HL-60 (cell line): ENCODE results near the gene PERCC1.

Source experiments
- DNase-seq, 2 experiments: peaks; one replicate each; pipeline ENCODE4 v3.0.0-alpha.2; 2010 to 2020; ENCODE audit warnings: low read depth in 1 of 2, low spot score in 1 of 2
- H3K27ac ChIP-seq: fragments of 250-450 bp; sonication (Bioruptor Pico); replicated peaks from 2 replicates; pipeline ENCODE4 v1.5.1; 2020; ENCODE audit warnings: mild to moderate bottlenecking, moderate library complexity
- H3K27me3 ChIP-seq: fragments of 250-450 bp; sonication (Bioruptor Pico); 2 replicates; pipeline ENCODE4 v1.5.1; 2021; ENCODE audit warnings: mild to moderate bottlenecking, moderate library complexity; ENCODE audit not compliant: insufficient read depth, poor library complexity, severe bottlenecking
- H3K4me3 ChIP-seq: replicated peaks from 2 replicates; pipeline ENCODE4 v1.5.1; 2011; ENCODE audit warnings: mild to moderate bottlenecking, control low read depth, low read length; ENCODE audit not compliant: insufficient read depth
- GABPA ChIP-seq: IDR thresholded peaks from 2 replicates; pipeline ENCODE4 v1.6.1; 2012; ENCODE audit warnings: low read depth
- POLR2AphosphoS5 ChIP-seq: IDR thresholded peaks from 2 replicates; pipeline ENCODE4 v1.6.1; 2012; ENCODE audit warnings: low read depth
- REST ChIP-seq: IDR thresholded peaks from 2 replicates; pipeline ENCODE4 v1.6.1; 2012; ENCODE audit warnings: low read depth; ENCODE audit not compliant: insufficient replicate concordance
- SPI1 ChIP-seq: IDR thresholded peaks from 2 replicates; pipeline ENCODE4 v1.6.1; 2012; ENCODE audit warnings: low read depth, mild to moderate bottlenecking, borderline replicate concordance
- TF ChIP-seq, protein P1 (sequence below): IDR thresholded peaks from one replicate; pipeline ENCODE4 v1.5.1; 2011; ENCODE audit warnings: low read length, control low read depth, inconsistent platforms; ENCODE audit not compliant: insufficient read depth

PERCC1 gene

DNA sequence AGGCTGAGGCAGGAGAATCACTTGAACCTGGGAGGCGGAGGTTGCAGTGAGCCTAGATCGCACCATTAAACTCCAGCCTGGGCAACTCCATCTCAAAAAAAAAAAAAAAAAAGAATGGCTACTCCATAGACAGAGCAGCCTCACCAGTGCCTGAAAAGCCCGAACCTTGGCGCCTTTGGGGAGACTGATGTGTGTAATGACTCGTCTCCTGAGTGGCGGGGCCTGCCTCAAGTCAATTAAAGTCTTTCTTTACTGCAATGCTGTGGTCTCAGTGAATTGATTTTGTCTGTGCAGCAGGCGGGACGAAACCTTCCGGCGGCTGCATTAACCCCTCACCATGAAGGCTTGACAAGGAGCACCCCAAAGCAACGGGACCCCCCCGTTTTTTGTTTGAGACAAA is 6.8 kb upstream of the PERCC1 start:
- no peak for DNase-seq
- TF ChIP-seq POLR2AphosphoS5 = no peak
- no peak for TF ChIP-seq GABPA
- TF ChIP-seq, protein P1, sequence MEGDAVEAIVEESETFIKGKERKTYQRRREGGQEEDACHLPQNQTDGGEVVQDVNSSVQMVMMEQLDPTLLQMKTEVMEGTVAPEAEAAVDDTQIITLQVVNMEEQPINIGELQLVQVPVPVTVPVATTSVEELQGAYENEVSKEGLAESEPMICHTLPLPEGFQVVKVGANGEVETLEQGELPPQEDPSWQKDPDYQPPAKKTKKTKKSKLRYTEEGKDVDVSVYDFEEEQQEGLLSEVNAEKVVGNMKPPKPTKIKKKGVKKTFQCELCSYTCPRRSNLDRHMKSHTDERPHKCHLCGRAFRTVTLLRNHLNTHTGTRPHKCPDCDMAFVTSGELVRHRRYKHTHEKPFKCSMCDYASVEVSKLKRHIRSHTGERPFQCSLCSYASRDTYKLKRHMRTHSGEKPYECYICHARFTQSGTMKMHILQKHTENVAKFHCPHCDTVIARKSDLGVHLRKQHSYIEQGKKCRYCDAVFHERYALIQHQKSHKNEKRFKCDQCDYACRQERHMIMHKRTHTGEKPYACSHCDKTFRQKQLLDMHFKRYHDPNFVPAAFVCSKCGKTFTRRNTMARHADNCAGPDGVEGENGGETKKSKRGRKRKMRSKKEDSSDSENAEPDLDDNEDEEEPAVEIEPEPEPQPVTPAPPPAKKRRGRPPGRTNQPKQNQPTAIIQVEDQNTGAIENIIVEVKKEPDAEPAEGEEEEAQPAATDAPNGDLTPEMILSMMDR = no peak
- no peak for TF ChIP-seq SPI1
- TF ChIP-seq REST = no peak
- H3K27me3 ChIP-seq = no peaks in the 10 kb centered on the region

GRCh38 chr16:1425616-1426370 is 5.1 kb upstream of the PERCC1 start:
- no peaks in the 10 kb centered on the region for H3K27me3 ChIP-seq
- TF ChIP-seq POLR2AphosphoS5 (no peak), GABPA (no peak), REST (no peak), SPI1 (no peak)
- TF ChIP-seq, protein P1 = no peak
- H3K4me3 ChIP-seq = no peak overlapping the region
- H3K27ac ChIP-seq = no peak overlapping the region
- no peak for DNase-seq

More for the DNA sequence above, 6.8 kb upstream of the PERCC1 start:
- Histone ChIP-seq H3K4me3 (no peak overlapping the region), H3K27ac (no peak overlapping the region)

DNA sequence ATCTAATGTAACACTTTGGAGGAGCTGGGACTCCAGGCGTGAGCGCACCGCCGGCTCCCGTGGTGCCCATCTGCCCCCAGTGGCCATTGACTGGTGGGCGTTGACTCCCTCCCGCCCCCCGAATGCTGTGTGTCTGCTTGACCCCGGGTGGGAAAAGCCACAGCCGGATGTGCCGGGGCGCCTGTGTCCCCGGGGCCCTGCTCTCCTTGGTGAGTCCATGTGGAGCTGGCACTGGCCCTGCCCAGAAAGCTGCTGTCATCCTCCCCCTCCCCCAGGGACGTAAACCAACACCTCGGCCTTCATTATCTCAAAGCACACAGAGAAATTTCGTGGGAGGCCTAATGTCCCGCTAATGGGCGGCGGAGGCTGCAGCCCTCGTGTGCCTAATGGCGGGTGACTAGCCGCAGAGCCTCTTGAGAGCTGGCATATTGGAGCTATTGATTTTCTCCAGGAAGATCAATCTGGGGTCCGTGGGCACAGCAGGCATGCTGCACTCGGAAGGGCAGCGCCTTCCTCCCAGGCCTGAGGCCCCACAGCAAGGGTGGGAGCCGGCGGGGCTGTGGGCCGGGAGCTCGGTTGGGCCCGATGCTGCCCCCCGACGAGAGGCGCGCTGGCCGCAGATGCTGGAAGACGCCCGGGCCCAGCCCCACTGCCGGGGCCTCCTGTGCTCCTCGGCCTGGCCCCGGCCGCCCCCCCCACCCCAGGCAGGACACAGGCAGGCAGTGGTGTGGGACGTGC is 4.0 kb upstream of the PERCC1 start:
- TF ChIP-seq SPI1 = no peak
- TF ChIP-seq, protein P1 = no peak
- no peak for TF ChIP-seq GABPA
- no peak for TF ChIP-seq REST
- no peak for TF ChIP-seq POLR2AphosphoS5

More for the DNA sequence above, 4.0 kb upstream of the PERCC1 start:
- Histone ChIP-seq H3K27me3 (no peaks in the 10 kb centered on the region), H3K4me3 (no peak overlapping the region), H3K27ac (no peak overlapping the region)
- DNase-seq = no peak
